Occipital lobe (tissue), 2 donors: ENCODE results near the gene RCBTB2. TPM values are rescaled to one million over a fixed set of nuclear protein-coding genes. Genes with fewer than 3 reads are reported as not detected.

Experiments
- DNase-seq: peaks from one replicate; lab custom pipeline; 2025; lab: John Stamatoyannopoulos, UW
- total RNA-seq: library from RNA; depleted of rRNA; stranded (reverse); fragments of >200 nt; gene quantifications from one replicate; pipeline ENCODE4 v1.2.3, GENCODE V29; 2014

RCBTB2 gene
- total RNA-seq, 1 donor from 2014 or later, result 45.2 TPM

GRCh38 chr13:48496271-48497161 lies 36.4 kb downstream of the RCBTB2 start:
- DNase-seq, result no peak

- DNase-seq, result no peak
Observed at GRCh38 chr13:48494874-48495273, 38.0 kb downstream of the RCBTB2 start.

GRCh38 chr13:48493851-48494250 lies 39.0 kb downstream of the RCBTB2 start:
- no peak for DNase-seq

GRCh38 chr13:48493066-48493765 lies 39.7 kb downstream of the RCBTB2 start:
- no peak for DNase-seq

GRCh38 chr13:48492470-48493065 lies 40.3 kb downstream of the RCBTB2 start:
- DNase-seq, result peak; percentile 42

GRCh38 chr13:48492096-48492440 lies 40.8 kb downstream of the RCBTB2 start:
- DNase-seq, result no peak

GRCh38 chr13:48491423-48492095 lies 41.3 kb downstream of the RCBTB2 start:
- DNase-seq, result no peak

GRCh38 chr13:48490241-48490640 lies 42.6 kb downstream of the RCBTB2 start:
- DNase-seq, result no peak

GRCh38 chr13:48489666-48490065 lies 43.2 kb downstream of the RCBTB2 start:
- DNase-seq, result no peak

GRCh38 chr13:48488995-48489394 lies 43.9 kb downstream of the RCBTB2 start:
- no peak for DNase-seq

GRCh38 chr13:48487968-48488367 lies 44.9 kb downstream of the RCBTB2 start:
- no peak for DNase-seq

- no peak for DNase-seq
Observed at GRCh38 chr13:48486836-48487235, 46.0 kb downstream of the RCBTB2 start.

- DNase-seq, result no peak
Observed at GRCh38 chr13:48486362-48486761, 46.5 kb downstream of the RCBTB2 start.

- no peak for DNase-seq
Observed at GRCh38 chr13:48485432-48485831, 47.4 kb downstream of the RCBTB2 start.

GRCh38 chr13:48483575-48483974 lies 49.3 kb downstream of the RCBTB2 start:
- no peak for DNase-seq

- DNase-seq, result no peak
Observed at GRCh38 chr13:48478391-48478790, 54.5 kb downstream of the RCBTB2 start.

GRCh38 chr13:48477191-48477855 lies 55.6 kb downstream of the RCBTB2 start:
- DNase-seq, result no peak

- DNase-seq, result no peak
Observed at GRCh38 chr13:48476686-48477085, 56.2 kb downstream of the RCBTB2 start.

- DNase-seq, result no peak
Observed at GRCh38 chr13:48476215-48476614, 56.7 kb downstream of the RCBTB2 start.

GRCh38 chr13:48475230-48475629 lies 57.6 kb downstream of the RCBTB2 start:
- no peak for DNase-seq

- DNase-seq, result no peak
Observed at GRCh38 chr13:48457578-48458242, 75.2 kb downstream of the RCBTB2 start.
